Right lobe of liver (tissue), 4 donors: ENCODE measurements around the gene ITGA2B.

Experiments used
- CTCF ChIP-seq, 4 donors: fragments of 200-600 bp in 3 of 4; fragments of 450-650 bp in 1 of 4; IDR thresholded peaks; one replicate each; pipeline versions ENCODE4 v1.5.1 to v1.8.0; 2016 to 2022; ENCODE audit warnings: antibody characterized with exemption in 4 of 4, mild to moderate bottlenecking in 2 of 4
- POLR2A ChIP-seq: fragments of 450-650 bp; IDR thresholded peaks from one replicate; pipeline ENCODE4 v1.6.1; 2017; ENCODE audit warnings: antibody characterized with exemption, mild to moderate bottlenecking
- donor health status: DM: no; HTN: no; CAD: no.
- donor health status: DM: no; HTN: no; CAD: no.
- donor health status: DM: no; HTN: yes; CAD: no.

GRCh38 chr17:44324092-44324570 lies 65.3 kb downstream of the ITGA2B start:
- no peak for TF ChIP-seq CTCF (IDR thresholded peaks at IDR 0.05)
- TF ChIP-seq POLR2A: no peak
